ENCODE measurements around the gene PAN3. TPM values are rescaled to one million over a fixed set of nuclear protein-coding genes. Genes with fewer than 3 reads are reported as not detected.

PAN3 gene
- total RNA-seq, 2 experiments from 2014 or later: 37.7 to 40.1 TPM

DNA sequence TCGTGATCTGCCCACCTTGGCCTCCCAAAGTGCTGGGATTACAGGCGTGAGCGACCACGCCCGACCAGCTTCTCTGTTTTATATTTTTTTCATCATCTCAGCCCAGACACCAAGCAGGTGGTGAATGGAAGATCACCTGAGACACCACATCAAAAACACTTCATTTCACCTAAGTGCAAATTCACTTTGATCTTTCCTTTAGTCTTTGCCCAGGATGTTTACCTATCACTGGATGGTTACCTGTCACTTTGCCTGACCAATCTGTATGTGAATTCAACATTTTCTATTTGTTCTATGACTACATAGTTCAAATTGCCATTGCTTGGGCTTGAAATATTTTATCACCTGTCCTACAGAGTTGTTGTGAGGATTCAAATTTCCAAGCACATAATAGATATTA is 65.7 kb downstream of the PAN3 start:
- ChIA-PET POLR2A (no interaction called here), CTCF (no interaction called here)
- no peaks in the 10 kb centered on the region for H3K27me3 Mint-ChIP-seq
- no peak for DNase-seq
- peaks cover 11% of the 10 kb centered on the region for H3K4me1 Mint-ChIP-seq
- no peak overlapping the region for H3K27ac Mint-ChIP-seq
- peaks cover 31% of the 10 kb centered on the region for H3K36me3 Mint-ChIP-seq (ENCODE audit: low read depth)
- H3K4me3 Mint-ChIP-seq: no peak overlapping the region
- no peaks in the 10 kb centered on the region for H3K9me3 Mint-ChIP-seq

DNA sequence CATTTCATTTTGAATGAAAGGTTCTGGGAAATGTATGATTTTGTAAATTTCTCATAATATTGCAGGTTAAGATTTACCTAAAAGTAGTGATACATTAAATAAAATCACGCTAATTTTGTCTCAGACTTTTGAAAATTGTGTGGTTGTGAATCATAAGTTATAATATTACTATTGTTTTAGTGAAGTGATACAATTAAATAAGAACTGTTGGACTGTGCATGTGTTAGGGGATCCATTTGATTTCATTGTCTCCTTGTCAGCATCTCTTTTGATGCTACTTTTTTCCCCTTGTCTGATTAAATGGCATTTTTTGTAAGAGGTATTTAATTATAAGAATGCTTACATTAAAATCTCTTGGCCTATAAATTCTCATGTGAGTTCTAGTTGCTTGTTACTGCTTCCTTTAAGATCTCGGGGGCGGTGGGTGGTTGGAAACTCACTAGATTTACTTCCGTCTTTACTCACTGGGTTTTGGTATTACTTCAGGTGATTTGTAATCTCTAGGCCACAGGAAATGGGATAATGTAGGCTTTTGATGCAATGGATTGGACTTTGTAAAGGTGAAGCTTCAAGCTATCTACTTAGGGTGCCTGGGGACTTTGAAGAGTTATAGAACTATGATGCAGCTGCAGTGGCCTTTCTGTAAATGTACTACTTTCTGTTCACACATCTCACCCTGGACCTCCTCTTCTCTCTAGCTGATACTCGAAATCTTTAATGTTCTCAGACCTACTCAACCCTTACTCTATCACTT is 66.5 kb downstream of the PAN3 start:
- peaks cover 11% of the 10 kb centered on the region for H3K4me1 Mint-ChIP-seq
- no peak overlapping the region for H3K4me3 Mint-ChIP-seq
- DNase-seq: no peak
- ChIA-PET CTCF (no interaction called here), POLR2A (no interaction called here)
- H3K36me3 Mint-ChIP-seq (ENCODE audit: low read depth): peaks cover 31% of the 10 kb centered on the region
- no peaks in the 10 kb centered on the region for H3K9me3 Mint-ChIP-seq
- H3K27me3 Mint-ChIP-seq: no peaks in the 10 kb centered on the region
- no peak overlapping the region for H3K27ac Mint-ChIP-seq

GRCh38 chr13:28218679-28219078 is 80.3 kb downstream of the PAN3 start:
- Mint-ChIP-seq H3K27me3 (no peaks in the 10 kb centered on the region), H3K4me3 (no peak overlapping the region), H3K36me3 (ENCODE audit: low read depth) (peaks cover 11% of the 10 kb centered on the region)

GRCh38 chr13:28219408-28220099 is 81.2 kb downstream of the PAN3 start:
- DNase-seq: no peak
- Mint-ChIP-seq H3K9me3 (no peaks in the 10 kb centered on the region), H3K4me3 (no peak overlapping the region), H3K27ac (no peak overlapping the region), H3K4me1 (peaks cover 1% of the 10 kb centered on the region), H3K36me3 (ENCODE audit: low read depth) (peaks cover 7% of the 10 kb centered on the region), H3K27me3 (no peaks in the 10 kb centered on the region)
- ChIA-PET POLR2A (no interaction called here), CTCF (no interaction called here)

More at GRCh38 chr13:28218679-28219078, 80.3 kb downstream of the PAN3 start:
- ChIA-PET CTCF (no interaction called here), POLR2A (no interaction called here)
- no peak overlapping the region for H3K27ac Mint-ChIP-seq
- no peak for DNase-seq
- peaks cover 1% of the 10 kb centered on the region for H3K4me1 Mint-ChIP-seq
- no peaks in the 10 kb centered on the region for H3K9me3 Mint-ChIP-seq

DNA sequence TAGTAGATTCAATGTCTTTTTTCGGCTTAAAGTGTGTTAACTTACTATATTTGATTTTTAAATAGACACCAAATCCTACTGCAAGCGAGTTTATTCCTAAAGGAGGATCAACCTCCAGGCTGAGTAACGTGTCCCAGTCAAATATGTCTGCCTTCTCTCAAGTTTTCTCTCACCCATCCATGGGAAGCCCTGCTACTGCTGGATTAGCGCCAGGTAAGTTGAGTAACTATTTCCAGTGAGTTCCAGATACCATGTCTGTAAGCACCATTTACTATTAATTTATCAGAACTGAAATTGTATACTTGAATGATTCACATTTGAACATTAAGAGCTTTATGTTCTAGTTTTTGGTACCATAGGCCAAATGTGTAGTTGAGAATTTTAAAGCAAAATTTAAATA is 81.8 kb downstream of the PAN3 start:
- Mint-ChIP-seq H3K27me3 (no peaks in the 10 kb centered on the region), H3K9me3 (no peaks in the 10 kb centered on the region), H3K4me1 (peaks cover 1% of the 10 kb centered on the region), H3K27ac (no peak overlapping the region), H3K36me3 (ENCODE audit: low read depth) (peaks cover 4% of the 10 kb centered on the region), H3K4me3 (no peak overlapping the region)
- DNase-seq: no peak
- POLR2A ChIA-PET: no interaction called here
- CTCF ChIA-PET: interaction anchor here (0.8 kb wide), 1 partner anchor 79 kb away, joined by 3 read pairs; no protein-coding TSS in a partner anchor

GRCh38 chr13:28229522-28230411 is 91.4 kb downstream of the PAN3 start:
- no peak overlapping the region for H3K27ac Mint-ChIP-seq
- CTCF ChIA-PET: no interaction called here
- H3K36me3 Mint-ChIP-seq (ENCODE audit: low read depth): peaks cover 16% of the 10 kb centered on the region
- DNase-seq: no peak
- H3K9me3 Mint-ChIP-seq: no peaks in the 10 kb centered on the region
- POLR2A ChIA-PET: no interaction called here
- no peaks in the 10 kb centered on the region for H3K4me1 Mint-ChIP-seq
- no peak overlapping the region for H3K4me3 Mint-ChIP-seq
- no peaks in the 10 kb centered on the region for H3K27me3 Mint-ChIP-seq

DNA sequence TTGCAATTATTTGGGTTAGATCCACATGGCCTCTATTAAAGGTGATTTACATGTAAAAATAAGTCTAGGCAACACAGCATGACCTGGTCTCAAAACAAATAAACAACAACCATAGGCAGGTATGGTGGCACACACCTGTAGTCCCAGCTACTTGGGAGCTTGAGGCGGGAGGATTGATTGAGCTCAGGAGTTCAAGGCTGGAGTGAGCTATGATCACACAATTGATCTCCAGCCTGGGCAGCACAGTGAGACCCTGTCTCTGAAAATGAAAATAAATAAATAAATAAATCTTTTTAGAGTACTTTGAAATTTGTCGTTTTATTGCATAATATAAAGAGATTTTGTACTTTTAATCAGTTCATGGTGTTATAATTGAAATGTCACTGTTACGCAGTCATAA is 93.3 kb downstream of the PAN3 start:
- ChIA-PET CTCF (no interaction called here), POLR2A (no interaction called here)
- no peaks in the 10 kb centered on the region for H3K27me3 Mint-ChIP-seq
- no peaks in the 10 kb centered on the region for H3K4me1 Mint-ChIP-seq
- H3K9me3 Mint-ChIP-seq: no peaks in the 10 kb centered on the region
- H3K27ac Mint-ChIP-seq: no peak overlapping the region
- no peak overlapping the region for H3K4me3 Mint-ChIP-seq
- H3K36me3 Mint-ChIP-seq (ENCODE audit: low read depth): peaks cover 22% of the 10 kb centered on the region
- DNase-seq: no peak

- CTCF ChIA-PET: no interaction called here
- Mint-ChIP-seq H3K9me3 (no peaks in the 10 kb centered on the region), H3K27ac (no peak overlapping the region), H3K4me1 (no peaks in the 10 kb centered on the region), H3K36me3 (ENCODE audit: low read depth) (peaks cover 33% of the 10 kb centered on the region), H3K27me3 (no peaks in the 10 kb centered on the region), H3K4me3 (no peak overlapping the region)
- POLR2A ChIA-PET: no interaction called here
- DNase-seq: no peak
Observed at GRCh38 chr13:28237944-28238343, 99.6 kb downstream of the PAN3 start.

DNA sequence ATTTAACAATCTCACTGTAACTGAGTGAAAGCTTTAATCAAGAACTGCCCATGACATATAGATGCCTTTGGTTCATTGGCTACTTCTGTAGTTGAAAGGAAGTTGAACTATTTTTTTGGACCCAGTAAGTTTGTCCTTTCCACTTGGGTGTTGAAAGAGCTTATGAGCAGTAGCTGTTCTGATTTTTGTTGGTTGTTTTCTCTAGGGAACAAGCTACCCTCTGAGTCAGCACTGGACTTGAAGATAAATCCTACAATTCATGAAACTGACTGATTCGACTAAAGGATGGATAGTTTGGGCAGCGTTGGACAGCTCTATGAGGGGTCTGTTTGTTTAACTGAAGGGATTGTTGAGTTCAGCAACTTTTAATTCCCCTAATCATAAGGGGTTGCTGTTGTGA is 101.0 kb downstream of the PAN3 start:
- no peak overlapping the region for H3K27ac Mint-ChIP-seq
- H3K36me3 Mint-ChIP-seq (ENCODE audit: low read depth): peaks cover 41% of the 10 kb centered on the region
- H3K27me3 Mint-ChIP-seq: no peaks in the 10 kb centered on the region
- H3K4me3 Mint-ChIP-seq: no peak overlapping the region
- no peaks in the 10 kb centered on the region for H3K4me1 Mint-ChIP-seq
- H3K9me3 Mint-ChIP-seq: no peaks in the 10 kb centered on the region
- ChIA-PET CTCF (no interaction called here), POLR2A (no interaction called here)
- DNase-seq: no peak

DNA sequence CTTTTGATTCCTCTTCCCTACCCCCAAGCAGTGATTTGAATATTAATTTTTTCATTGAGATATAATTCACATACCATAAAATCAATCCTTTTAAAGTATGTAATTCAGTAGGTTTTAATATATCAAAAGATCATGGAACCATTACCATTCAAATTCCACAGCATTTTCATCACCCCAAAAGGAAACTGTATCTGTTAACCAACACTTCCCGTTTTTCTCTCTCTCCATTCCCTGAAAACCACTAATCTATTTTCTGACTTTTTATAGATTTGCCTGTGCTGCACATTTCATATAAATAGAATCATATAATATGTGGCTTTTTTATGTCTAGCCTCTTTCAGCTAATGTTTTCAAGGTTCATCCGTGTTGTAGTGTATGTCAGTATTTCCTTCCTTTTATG is 107.1 kb downstream of the PAN3 start:
- H3K36me3 Mint-ChIP-seq (ENCODE audit: low read depth): peaks cover 67% of the 10 kb centered on the region
- H3K27ac Mint-ChIP-seq: no peak overlapping the region
- no peak for DNase-seq
- H3K9me3 Mint-ChIP-seq: no peaks in the 10 kb centered on the region
- peaks cover 14% of the 10 kb centered on the region for H3K4me1 Mint-ChIP-seq
- H3K27me3 Mint-ChIP-seq: no peaks in the 10 kb centered on the region
- ChIA-PET CTCF (no interaction called here), POLR2A (no interaction called here)
- H3K4me3 Mint-ChIP-seq: no peak overlapping the region

DNA sequence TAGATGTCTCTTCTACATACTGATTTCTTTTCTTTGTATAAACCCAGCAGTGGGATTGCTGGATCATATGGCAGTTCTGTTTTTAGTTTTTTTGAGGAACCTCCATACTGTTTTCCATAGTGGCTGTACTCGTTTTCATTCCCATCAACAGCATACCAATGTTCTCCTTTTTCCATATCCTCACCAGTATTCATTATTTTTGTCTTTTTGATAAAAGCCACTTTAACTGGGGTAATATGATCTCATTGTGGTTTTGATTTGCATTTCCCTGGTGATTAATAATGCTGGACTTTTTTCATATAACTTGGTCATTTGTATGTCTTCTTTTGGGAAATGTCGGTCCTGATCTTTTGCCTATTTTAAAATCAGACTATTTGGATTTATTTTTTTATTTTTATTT is 108.5 kb downstream of the PAN3 start:
- DNase-seq: no peak
- H3K9me3 Mint-ChIP-seq: no peaks in the 10 kb centered on the region
- H3K4me1 Mint-ChIP-seq: peaks cover 21% of the 10 kb centered on the region
- peaks cover 68% of the 10 kb centered on the region for H3K36me3 Mint-ChIP-seq (ENCODE audit: low read depth)
- no peak overlapping the region for H3K4me3 Mint-ChIP-seq
- no peaks in the 10 kb centered on the region for H3K27me3 Mint-ChIP-seq
- CTCF ChIA-PET: no interaction called here
- POLR2A ChIA-PET: no interaction called here
- no peak overlapping the region for H3K27ac Mint-ChIP-seq

DNA sequence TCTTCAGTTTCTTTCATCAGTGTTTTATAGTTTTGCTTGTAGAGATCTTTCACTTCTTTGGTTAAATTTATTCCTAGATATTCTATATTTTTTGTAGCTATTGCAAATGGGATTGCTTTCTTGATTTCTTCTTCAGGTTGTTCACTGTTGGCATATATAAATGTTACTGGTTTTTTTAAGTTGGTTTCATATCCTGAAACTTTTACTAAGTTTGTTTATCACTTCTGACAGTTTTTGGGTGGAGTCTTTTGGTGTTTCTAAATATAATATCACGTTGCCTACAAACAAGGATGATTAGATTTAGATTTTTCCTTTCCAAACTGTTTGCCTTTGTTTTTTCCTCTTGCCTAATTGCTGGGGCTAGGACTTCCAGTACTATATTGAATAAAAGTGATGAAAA is 109.7 kb downstream of the PAN3 start:
- ChIA-PET POLR2A (no interaction called here), CTCF (no interaction called here)
- no peak for DNase-seq
- H3K4me3 Mint-ChIP-seq: no peak overlapping the region
- H3K27ac Mint-ChIP-seq: no peak overlapping the region
- no peaks in the 10 kb centered on the region for H3K9me3 Mint-ChIP-seq
- no peaks in the 10 kb centered on the region for H3K27me3 Mint-ChIP-seq
- peaks cover 57% of the 10 kb centered on the region for H3K36me3 Mint-ChIP-seq (ENCODE audit: low read depth)
- peaks cover 21% of the 10 kb centered on the region for H3K4me1 Mint-ChIP-seq

DNA sequence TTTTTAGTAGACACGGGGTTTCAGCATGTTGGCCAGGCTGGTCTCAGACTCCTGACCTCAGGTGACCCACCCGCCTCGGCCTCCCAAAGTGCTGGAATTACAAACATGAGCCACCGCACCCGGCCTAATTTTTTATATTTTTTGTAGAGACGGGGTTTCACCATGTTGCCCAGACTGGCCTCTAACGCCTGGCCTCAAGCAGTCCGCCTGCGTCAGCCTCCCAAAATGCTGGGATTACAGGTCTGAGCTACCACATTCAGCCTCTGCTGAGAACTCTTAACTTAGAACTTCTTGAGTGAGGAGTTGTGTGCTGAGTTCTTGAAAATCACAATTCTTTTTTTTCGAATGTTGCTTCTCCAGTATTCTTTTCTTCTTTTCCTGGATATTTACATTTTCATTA is 112.2 kb downstream of the PAN3 start:
- ChIA-PET CTCF (interaction anchor here (1.1 kb wide), 1 partner anchor 22 kb away, joined by 3 read pairs; no protein-coding TSS in a partner anchor), POLR2A (no interaction called here)
- no peak for DNase-seq
- Mint-ChIP-seq H3K36me3 (ENCODE audit: low read depth) (peaks cover 49% of the 10 kb centered on the region), H3K27ac (no peak overlapping the region), H3K4me3 (no peak overlapping the region), H3K9me3 (no peaks in the 10 kb centered on the region), H3K27me3 (no peaks in the 10 kb centered on the region), H3K4me1 (peaks cover 21% of the 10 kb centered on the region)

All from activated CD4-positive, alpha-beta memory T cell treated with anti-CD3 and anti-CD28 coated beads, Interleukin-2, amount 10 ng/mL, durations not matched to agents 7 days and 5 days (primary cell).